Neural progenitor cell (in vitro differentiated cells): Measurements from ENCODE around the gene UBE2M. TPM values are rescaled to one million over a fixed set of nuclear protein-coding genes. Genes with fewer than 3 reads are reported as not detected.

Experiments used
- DNase-seq: peaks from one replicate; pipeline ENCODE4 v3.0.0-alpha.2; 2016; ENCODE audit warnings: low spot score
- H2AFZ ChIP-seq: fragments of 200-600 bp; sonication (generic); replicated peaks from 2 replicates; pipeline ENCODE4 v1.6.1; 2016; ENCODE audit warnings: antibody characterized with exemption
- H3F3A ChIP-seq: fragments of 200-600 bp; sonication (generic); 2 replicates; pipeline ENCODE4 v1.6.1; 2016; ENCODE audit warnings: antibody characterized with exemption, low read depth
- H3K27ac ChIP-seq: fragments of 200-600 bp; sonication (generic); 2 replicates; pipeline ENCODE4 v1.5.1; 2016; ENCODE audit warnings: mild to moderate bottlenecking
- H3K27me3 ChIP-seq: fragments of 200-600 bp; sonication (generic); 2 replicates; pipeline ENCODE4 v1.6.1; 2016; ENCODE audit warnings: mild to moderate bottlenecking, moderate library complexity
- H3K36me3 ChIP-seq: fragments of 200-600 bp; sonication (generic); 2 replicates; pipeline ENCODE4 v1.5.1; 2016
- H3K4me1 ChIP-seq: fragments of 200-600 bp; sonication (generic); 2 replicates; pipeline ENCODE4 v1.6.1; 2016; ENCODE audit warnings: mixed run types
- H3K4me2 ChIP-seq: fragments of 200-600 bp; sonication (generic); 2 replicates; pipeline ENCODE4 v1.6.1; 2016
- H3K4me3 ChIP-seq: fragments of 200-600 bp; sonication (generic); 2 replicates; pipeline ENCODE4 v1.5.1; 2016
- H3K79me2 ChIP-seq: fragments of 200-600 bp; sonication (generic); 2 replicates; pipeline ENCODE4 v1.6.1; 2016; ENCODE audit warnings: low read depth
- H3K9ac ChIP-seq: fragments of 200-600 bp; sonication (generic); 2 replicates; pipeline ENCODE4 v1.6.1; 2016
- H3K9me3 ChIP-seq: fragments of 200-600 bp; sonication (generic); 2 replicates; pipeline ENCODE4 v1.5.1; 2016; ENCODE audit warnings: low read depth
- H4K20me1 ChIP-seq: fragments of 200-600 bp; sonication (generic); 2 replicates; pipeline ENCODE4 v1.6.1; 2016; ENCODE audit warnings: low read depth
- H3K27ac Mint-ChIP-seq: 3 replicates; pipeline ENCODE4 v1.8.0; 2021; ENCODE audit warnings: mixed read lengths
- H3K27me3 Mint-ChIP-seq: 2 replicates; pipeline ENCODE4 v1.8.0; 2022; ENCODE audit warnings: low read depth, mild to moderate bottlenecking, inconsistent platforms, moderate library complexity, mixed read lengths; ENCODE audit not compliant: insufficient read depth
- H3K36me3 Mint-ChIP-seq: 3 replicates; pipeline ENCODE4 v1.8.0; 2021; ENCODE audit warnings: mixed read lengths
- H3K4me1 Mint-ChIP-seq: 3 replicates; pipeline ENCODE4 v1.8.0; 2021; ENCODE audit warnings: mixed read lengths
- H3K4me3 Mint-ChIP-seq: 3 replicates; pipeline ENCODE4 v1.8.0; 2021; ENCODE audit warnings: mild to moderate bottlenecking, moderate library complexity, mixed read lengths
- H3K9me3 Mint-ChIP-seq: 3 replicates; pipeline ENCODE4 v1.8.0; 2020; ENCODE audit warnings: mixed read lengths
- EZH2 ChIP-seq: fragments of 200-600 bp; sonication (generic); IDR thresholded peaks from 2 replicates; pipeline ENCODE4 v1.6.1; 2017; ENCODE audit warnings: antibody characterized with exemption, mild to moderate bottlenecking, moderate library complexity
- EZH2phosphoT487 ChIP-seq: fragments of 200-600 bp; sonication (generic); IDR thresholded peaks from 2 replicates; pipeline ENCODE4 v1.6.1; 2017; ENCODE audit warnings: antibody characterized with exemption
- total RNA-seq: library from RNA; depleted of rRNA; stranded (reverse); fragments of >200 nt; gene quantifications from 2 replicates; pipeline ENCODE4 v1.2.3, GENCODE V29; 2015; ENCODE audit warnings: low replicate concordance
- TF ChIP-seq, protein P1 (sequence below): fragments of 200-600 bp; sonication (generic); IDR thresholded peaks from 2 replicates; pipeline ENCODE4 v1.5.1; 2017; ENCODE audit warnings: antibody characterized with exemption, mild to moderate bottlenecking

The UBE2M gene
- total RNA-seq, 1 donor from 2014 or later: 73.3 TPM

DNA sequence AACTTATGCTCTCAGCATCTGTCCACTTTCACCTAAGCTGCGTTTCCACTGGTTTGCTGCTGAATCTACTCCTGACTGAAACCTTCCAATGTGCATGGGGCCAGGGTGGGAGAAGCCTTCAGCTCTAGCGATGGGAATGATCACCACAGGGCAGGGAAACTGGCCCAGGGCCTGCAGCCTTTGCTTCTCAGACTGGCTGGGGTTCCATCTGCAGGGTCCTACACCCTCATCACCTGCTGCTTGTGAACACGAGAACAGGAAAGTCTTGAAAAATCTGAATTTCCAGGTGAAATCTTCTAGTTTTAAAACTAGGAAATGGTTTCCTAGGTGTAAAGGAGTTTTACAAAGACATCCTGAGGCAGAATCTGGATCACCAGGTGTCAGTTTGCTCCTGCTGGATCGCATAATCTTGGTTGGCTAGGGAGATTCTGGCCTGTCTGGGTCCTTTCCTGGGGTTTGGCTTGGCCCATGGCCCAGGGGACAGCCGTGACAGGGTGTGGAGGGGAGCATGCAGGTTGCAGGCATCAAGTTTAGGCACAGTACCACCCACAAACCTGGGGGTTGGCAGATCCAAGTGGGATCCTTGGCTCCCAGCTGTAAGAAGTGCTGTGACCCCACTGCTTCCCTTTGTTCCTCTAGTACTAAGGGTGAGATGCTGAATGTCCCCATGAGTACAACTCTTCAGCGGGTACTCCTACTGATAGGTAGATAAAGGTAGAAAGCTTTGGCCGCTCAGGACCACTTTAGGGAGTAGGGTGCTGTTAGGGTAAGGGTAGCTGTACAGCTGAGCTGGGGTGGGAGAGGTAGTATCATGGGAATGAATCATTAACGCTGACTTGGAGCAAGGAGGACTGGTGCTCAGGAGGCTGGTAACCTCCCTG lies 1.8 kb upstream of the UBE2M start:
- Mint-ChIP-seq H3K36me3 (peaks cover 16% of the 10 kb centered on the region), H3K4me1 (peaks cover 32% of the 10 kb centered on the region)
- H2AFZ ChIP-seq: no peak overlapping the region

DNA sequence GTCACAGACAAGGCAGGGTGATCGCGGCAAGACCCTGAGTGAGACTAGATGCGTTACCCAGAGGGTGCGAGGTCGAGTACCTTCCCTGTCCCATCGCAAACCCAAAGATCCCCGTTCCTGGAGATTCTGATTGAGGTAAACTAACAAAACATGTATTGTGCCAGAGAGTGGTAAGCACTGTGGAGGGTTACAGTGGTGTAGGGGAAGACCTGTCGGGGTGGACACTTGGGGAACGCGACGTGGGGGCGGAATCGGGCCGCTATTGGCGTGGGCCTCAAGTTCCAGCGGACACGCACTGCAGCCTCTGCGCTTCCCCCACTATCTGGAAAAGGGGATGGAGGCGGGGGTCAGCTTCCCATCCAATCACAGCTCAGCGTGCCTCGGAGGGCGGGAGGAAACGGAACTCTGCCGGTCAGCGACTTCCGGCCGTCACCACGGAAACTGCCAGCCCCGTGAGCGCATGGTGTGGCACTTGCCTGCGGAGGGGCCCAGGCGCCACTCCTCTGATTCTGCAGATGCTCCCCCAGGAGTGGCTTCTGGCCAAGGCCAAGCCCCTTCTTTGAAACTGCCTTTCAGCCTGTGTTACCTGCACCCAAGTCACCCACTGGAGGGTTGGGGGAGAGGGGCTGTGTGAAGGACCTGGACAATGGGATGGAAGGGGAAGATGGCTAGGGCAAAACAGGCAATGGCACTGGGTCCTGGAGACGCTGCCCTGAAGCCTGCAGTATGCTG lies 1.0 kb upstream of the UBE2M start:
- peaks cover 22% of the 10 kb centered on the region for H3K27me3 ChIP-seq
- Mint-ChIP-seq H3K27me3 (peaks cover 22% of the 10 kb centered on the region), H3K36me3 (peaks cover 14% of the 10 kb centered on the region), H3K27ac (peak overlapping the region; percentile 99), H3K9me3 (no peaks in the 10 kb centered on the region), H3K4me3 (peak overlapping the region; percentile 98), H3K4me1 (peaks cover 37% of the 10 kb centered on the region)
- H3K9me3 ChIP-seq: no peaks in the 10 kb centered on the region
- DNase-seq: peak; percentile 94
- peaks cover 63% of the 10 kb centered on the region for H3F3A ChIP-seq
- peak overlapping the region; percentile 91 for H3K27ac ChIP-seq
- peaks cover 15% of the 10 kb centered on the region for H4K20me1 ChIP-seq
- peak overlapping the region; percentile 65 for H3K4me3 ChIP-seq
- peaks cover 17% of the 10 kb centered on the region for H3K4me1 ChIP-seq
- H3K4me2 ChIP-seq: peak overlapping the region; percentile 79
- peak overlapping the region; percentile 65 for H3K9ac ChIP-seq
- peak overlapping the region; percentile 60 for H2AFZ ChIP-seq
- TF ChIP-seq, protein P1, sequence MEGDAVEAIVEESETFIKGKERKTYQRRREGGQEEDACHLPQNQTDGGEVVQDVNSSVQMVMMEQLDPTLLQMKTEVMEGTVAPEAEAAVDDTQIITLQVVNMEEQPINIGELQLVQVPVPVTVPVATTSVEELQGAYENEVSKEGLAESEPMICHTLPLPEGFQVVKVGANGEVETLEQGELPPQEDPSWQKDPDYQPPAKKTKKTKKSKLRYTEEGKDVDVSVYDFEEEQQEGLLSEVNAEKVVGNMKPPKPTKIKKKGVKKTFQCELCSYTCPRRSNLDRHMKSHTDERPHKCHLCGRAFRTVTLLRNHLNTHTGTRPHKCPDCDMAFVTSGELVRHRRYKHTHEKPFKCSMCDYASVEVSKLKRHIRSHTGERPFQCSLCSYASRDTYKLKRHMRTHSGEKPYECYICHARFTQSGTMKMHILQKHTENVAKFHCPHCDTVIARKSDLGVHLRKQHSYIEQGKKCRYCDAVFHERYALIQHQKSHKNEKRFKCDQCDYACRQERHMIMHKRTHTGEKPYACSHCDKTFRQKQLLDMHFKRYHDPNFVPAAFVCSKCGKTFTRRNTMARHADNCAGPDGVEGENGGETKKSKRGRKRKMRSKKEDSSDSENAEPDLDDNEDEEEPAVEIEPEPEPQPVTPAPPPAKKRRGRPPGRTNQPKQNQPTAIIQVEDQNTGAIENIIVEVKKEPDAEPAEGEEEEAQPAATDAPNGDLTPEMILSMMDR: no peak
- TF ChIP-seq EZH2 (no peak), EZH2phosphoT487 (no peak)
- H3K79me2 ChIP-seq: peaks cover 40% of the 10 kb centered on the region
- H3K36me3 ChIP-seq: no peaks in the 10 kb centered on the region

More for the DNA sequence above, 1.8 kb upstream of the UBE2M start:
- Histone ChIP-seq H3K4me1 (peaks cover 17% of the 10 kb centered on the region), H3K9ac (no peak overlapping the region), H4K20me1 (peaks cover 15% of the 10 kb centered on the region), H3K79me2 (peaks cover 37% of the 10 kb centered on the region), H3K27ac (no peak overlapping the region), H3K27me3 (peaks cover 22% of the 10 kb centered on the region), H3K4me2 (peak overlapping the region; percentile 79), H3K36me3 (no peaks in the 10 kb centered on the region), H3F3A (peaks cover 56% of the 10 kb centered on the region), H3K4me3 (peak overlapping the region; percentile 65), H3K9me3 (no peaks in the 10 kb centered on the region)
- no peak for DNase-seq
- H3K4me3 Mint-ChIP-seq: peak overlapping the region; percentile 98
- H3K27me3 Mint-ChIP-seq: peaks cover 16% of the 10 kb centered on the region
- peak overlapping the region; percentile 79 for H3K27ac Mint-ChIP-seq
- TF ChIP-seq, protein P1: no peak
- H3K9me3 Mint-ChIP-seq: no peaks in the 10 kb centered on the region

DNA sequence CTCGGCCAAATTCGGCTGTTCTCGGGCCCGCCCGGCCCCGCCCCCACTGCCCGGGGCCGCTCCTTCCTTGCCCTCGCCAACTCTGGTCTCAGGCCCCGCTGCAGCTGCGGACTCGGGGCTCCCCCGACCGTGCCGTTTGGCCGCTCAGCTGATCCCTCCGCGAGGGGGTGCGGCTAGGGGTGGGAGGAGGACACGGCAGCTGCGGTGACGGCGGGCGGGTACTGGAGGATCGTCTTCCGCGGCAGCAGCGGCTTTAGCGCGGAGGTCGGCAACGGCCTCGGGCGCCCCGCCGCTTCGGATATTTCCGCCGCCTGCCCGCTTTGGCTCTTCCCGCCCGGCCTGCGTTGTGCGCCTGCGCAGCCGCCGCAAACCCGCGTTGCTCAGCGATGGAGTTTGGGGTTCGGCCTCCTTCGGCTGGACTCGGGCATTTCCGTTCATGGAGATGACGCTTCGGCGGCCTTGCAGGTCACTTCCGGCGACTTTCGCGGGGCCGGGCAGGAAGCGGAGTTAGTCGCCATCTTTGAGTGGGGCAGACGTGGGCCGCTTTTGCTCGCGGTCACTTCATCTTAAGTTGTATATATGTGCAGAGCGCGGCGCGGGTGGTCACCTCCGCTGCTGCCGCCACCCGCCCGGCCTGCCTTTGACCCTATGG lies 338 bp upstream of the UBE2M start:
- Histone ChIP-seq H3F3A (peaks cover 70% of the 10 kb centered on the region), H3K9ac (peak overlapping the region; percentile 99), H3K9me3 (no peaks in the 10 kb centered on the region), H3K79me2 (peaks cover 47% of the 10 kb centered on the region), H3K36me3 (no peaks in the 10 kb centered on the region), H2AFZ (peak overlapping the region; percentile 86), H4K20me1 (peaks cover 15% of the 10 kb centered on the region), H3K4me2 (peak overlapping the region; percentile 81), H3K4me1 (peaks cover 20% of the 10 kb centered on the region), H3K4me3 (peak overlapping the region; percentile 65), H3K27ac (peak overlapping the region; percentile 100), H3K27me3 (peaks cover 20% of the 10 kb centered on the region)
- TF ChIP-seq, protein P1: no peak
- no peak for TF ChIP-seq EZH2
- no peak for TF ChIP-seq EZH2phosphoT487
- Mint-ChIP-seq H3K36me3 (peaks cover 14% of the 10 kb centered on the region), H3K4me1 (peaks cover 44% of the 10 kb centered on the region), H3K27me3 (peaks cover 18% of the 10 kb centered on the region), H3K9me3 (no peaks in the 10 kb centered on the region), H3K4me3 (peak overlapping the region; percentile 98), H3K27ac (peak overlapping the region; percentile 99)
- peak; percentile 100 for DNase-seq
